Right lobe of liver (tissue), 6 donors: Measurements from ENCODE around the gene ATXN2L. TPM values are rescaled to one million over a fixed set of nuclear protein-coding genes. Genes with fewer than 3 reads are reported as not detected.

Source experiments
- ATAC-seq, 4 donors: fragments of 200-7000 bp; cut with Tn5 transposase; one replicate each; pipeline ENCODE4 v1.9.1; 2020; ENCODE audit warnings: mild to moderate bottlenecking in 4 of 4, moderate library complexity in 4 of 4
- DNase-seq, 3 donors: peaks; one replicate each; pipeline ENCODE4 v3.0.0-alpha.2; 2020
- H3K27ac ChIP-seq, 3 donors: fragments of 200-600 bp; one replicate each; pipeline ENCODE4 v1.8.0; 2022
- H3K27me3 ChIP-seq, 2 donors: fragments of 200-600 bp; one replicate each; pipeline ENCODE4 v1.8.0; 2022
- H3K36me3 ChIP-seq, 4 donors: fragments of 200-600 bp; sonication (generic) in 1 of 4; one replicate each; pipeline versions ENCODE4 v1.5.1 to v1.8.0; 2017 to 2022; ENCODE audit warnings: control low read depth in 1 of 4
- H3K4me1 ChIP-seq, 4 donors: fragments of 200-600 bp; sonication (generic) in 1 of 4; one replicate each; pipeline versions ENCODE4 v1.5.1 to v1.8.0; 2017 to 2022; ENCODE audit warnings: control low read depth in 1 of 4
- H3K4me3 ChIP-seq, 3 donors: fragments of 200-600 bp; one replicate each; pipeline ENCODE4 v1.8.0; 2022
- H3K9me3 ChIP-seq, 4 donors: fragments of 200-600 bp; sonication (generic) in 1 of 4; one replicate each; pipeline versions ENCODE4 v1.5.1 to v1.8.0; 2017 to 2022; ENCODE audit warnings: control low read depth in 1 of 4
- CTCF ChIP-seq, 4 donors: fragments of 200-600 bp in 3 of 4; fragments of 450-650 bp in 1 of 4; IDR thresholded peaks; one replicate each; pipeline versions ENCODE4 v1.5.1 to v1.8.0; 2016 to 2022; ENCODE audit warnings: antibody characterized with exemption in 4 of 4, mild to moderate bottlenecking in 2 of 4
- POLR2A ChIP-seq: fragments of 450-650 bp; IDR thresholded peaks from one replicate; pipeline ENCODE4 v1.6.1; 2017; ENCODE audit warnings: antibody characterized with exemption, mild to moderate bottlenecking
- WGBS: methylation state at CpG from one replicate; pipeline ENCODE4 v1.1.6; 2018; ENCODE audit warnings: low coverage, low lambda C conversion rate; ENCODE audit not compliant: insufficient coverage; ENCODE audit errors: missing lambda C conversion rate; 5-methylcytosine and 5-hydroxymethylcytosine counted together
- intact Hi-C, 2 donors: fragments of 100-400 bp; cut with DNase I; formaldehyde crosslinking; loops; one replicate each; pipeline versions ENCODE4 v1.11.2 to v1.14.1; 2022
- total RNA-seq, 6 experiments: library from RNA; depleted of rRNA in 2 of 6; stranded (reverse); fragments of >200 nt in 2 of 6; fragmentation: NEBNext Ultra II Directional in 3 of 6; extraction: Animal tissue kit (Norgen Biotek cat#: 25700) in 3 of 6; gene quantifications; one replicate each; pipeline versions ENCODE4 v1.1.0 to v1.2.4, GENCODE V29; 2016 to 2023
- donor health status: DM: no; HTN: yes; CAD: no.
- donor health status: DM: no; HTN: no; CAD: no.
- donor health status: DM: no; HTN: no; CAD: no.
- donor health status: DM: no; HTN: yes; CAD: no.
- donor health status: DM: no; HTN: yes; CAD: no.

ATXN2L gene
- total RNA-seq, 6 experiments from 2014 or later: 40.5 to 78.1 (median 57.2) TPM

GRCh38 chr16:28836761-28837064 is 13.9 kb downstream of the ATXN2L start:
- Histone ChIP-seq H3K27ac (no peak overlapping the region), H3K4me3 (no peak overlapping the region), H3K9me3 (no peaks in the 10 kb centered on the region), H3K4me1 (no peaks in the 10 kb centered on the region), H3K27me3 (no peaks in the 10 kb centered on the region), H3K36me3 (peaks cover 22 to 60% (median 46%) of the 10 kb centered on the region in 4 donors)
- TF ChIP-seq POLR2A (no peak), CTCF (IDR thresholded peaks at IDR 0.05) (no peak)
- no peak for ATAC-seq
- intact Hi-C loops: no loop called here
- no peak for DNase-seq
- 76% methylated on average over 4 of the region's 8 CpGs for WGBS

- Histone ChIP-seq H3K4me1 (no peaks in the 10 kb centered on the region), H3K9me3 (no peaks in the 10 kb centered on the region), H3K4me3 (no peak overlapping the region), H3K36me3 (peaks cover 15 to 59% (median 38%) of the 10 kb centered on the region in 4 donors), H3K27ac (no peak overlapping the region), H3K27me3 (no peaks in the 10 kb centered on the region)
- DNase-seq (peak in 1 of 3 donors; percentile 5), ATAC-seq (no peak)
- TF ChIP-seq POLR2A (no peak), CTCF (IDR thresholded peaks at IDR 0.05) (no peak)
- 94% methylated on average over 3 of the region's 7 CpGs for WGBS
- intact Hi-C loops: no loop called here
Measured at GRCh38 chr16:28837672-28838557, 15.1 kb downstream of the ATXN2L start.

GRCh38 chr16:28838558-28838918 is 15.7 kb downstream of the ATXN2L start:
- TF ChIP-seq POLR2A (no peak), CTCF (IDR thresholded peaks at IDR 0.05) (no peak)
- intact Hi-C loops: no loop called here
- 100% methylated on average over 1 of the region's 1 CpG for WGBS

GRCh38 chr16:28839004-28839639 is 16.3 kb downstream of the ATXN2L start:
- WGBS: 91% methylated on average over 6 of the region's 14 CpGs
- Histone ChIP-seq H3K27me3 (no peaks in the 10 kb centered on the region), H3K27ac (no peak overlapping the region), H3K36me3 (peaks cover 4 to 59% (median 34%) of the 10 kb centered on the region in 4 donors), H3K4me3 (no peak overlapping the region), H3K4me1 (no peaks in the 10 kb centered on the region), H3K9me3 (no peaks in the 10 kb centered on the region)
- intact Hi-C loops: no loop called here
- DNase-seq: no peak
- TF ChIP-seq POLR2A (no peak), CTCF (IDR thresholded peaks at IDR 0.05) (no peak)
- ATAC-seq: no peak

More at GRCh38 chr16:28838558-28838918, 15.7 kb downstream of the ATXN2L start:
- DNase-seq (no peak), ATAC-seq (no peak)
- Histone ChIP-seq H3K9me3 (no peaks in the 10 kb centered on the region), H3K36me3 (peaks cover 9 to 59% (median 36%) of the 10 kb centered on the region in 4 donors), H3K4me3 (no peak overlapping the region), H3K4me1 (no peaks in the 10 kb centered on the region), H3K27me3 (no peaks in the 10 kb centered on the region), H3K27ac (no peak overlapping the region)
